ENCODE results near the gene PCYT1B. TPM values are rescaled to one million over a fixed set of nuclear protein-coding genes. Genes with fewer than 3 reads are reported as not detected.
"Not testable (repeated sequence)": the region's sequence is repeated elsewhere in the genome, so short reads cannot be mapped to it uniquely, and the experiment has no call there.

PCYT1B gene
- polyA plus RNA-seq, 3 donors = 0.15 TPM; not detected in 2

- intact Hi-C loops (cut with micrococcal nuclease) = no loop called here
- H3K9me3 ChIP-seq (replicated peaks in 1 of 2; ENCODE audit: control insufficient read depth in 1 of 2, insufficient read depth in 1 of 2, low read length in 2 of 2) = no peaks in the 10 kb centered on the region
- no peaks in the 10 kb centered on the region for H3K79me2 ChIP-seq (ENCODE audit: insufficient read depth, low read length)
- no peak overlapping the region for H2AFZ ChIP-seq (ENCODE audit: insufficient read depth, low read depth, low read length, poor library complexity, severe bottlenecking)
- H3K27me3 ChIP-seq (ENCODE audit: control insufficient read depth in 2 of 2, insufficient read depth in 2 of 2, low read length in 2 of 2) = no peaks in the 10 kb centered on the region
- Mint-ChIP-seq H3K36me3 (no peaks in the 10 kb centered on the region), H3K27ac (no peak overlapping the region), H3K4me1 (no peaks in the 10 kb centered on the region), H3K27me3 (ENCODE audit: low read depth in 3 of 3) (peaks cover 0 to 11% (median 0%) of the 10 kb centered on the region in 3 donors), H3K9me3 (no peaks in the 10 kb centered on the region), H3K4me3 (no peak overlapping the region)
- H3K9ac ChIP-seq (ENCODE audit: insufficient read depth, low read length, poor library complexity, severe bottlenecking) = no peak overlapping the region
- H3K4me1 ChIP-seq (ENCODE audit: control insufficient read depth in 1 of 2, insufficient read depth in 2 of 2, low read length in 2 of 2) = no peaks in the 10 kb centered on the region
- H4K20me1 ChIP-seq (ENCODE audit: insufficient read depth, low read length) = no peaks in the 10 kb centered on the region
- WGBS (ENCODE audit: insufficient coverage) = no CpG with 5 or more reads among the region's 6 CpGs
- TF ChIP-seq, protein P1, sequence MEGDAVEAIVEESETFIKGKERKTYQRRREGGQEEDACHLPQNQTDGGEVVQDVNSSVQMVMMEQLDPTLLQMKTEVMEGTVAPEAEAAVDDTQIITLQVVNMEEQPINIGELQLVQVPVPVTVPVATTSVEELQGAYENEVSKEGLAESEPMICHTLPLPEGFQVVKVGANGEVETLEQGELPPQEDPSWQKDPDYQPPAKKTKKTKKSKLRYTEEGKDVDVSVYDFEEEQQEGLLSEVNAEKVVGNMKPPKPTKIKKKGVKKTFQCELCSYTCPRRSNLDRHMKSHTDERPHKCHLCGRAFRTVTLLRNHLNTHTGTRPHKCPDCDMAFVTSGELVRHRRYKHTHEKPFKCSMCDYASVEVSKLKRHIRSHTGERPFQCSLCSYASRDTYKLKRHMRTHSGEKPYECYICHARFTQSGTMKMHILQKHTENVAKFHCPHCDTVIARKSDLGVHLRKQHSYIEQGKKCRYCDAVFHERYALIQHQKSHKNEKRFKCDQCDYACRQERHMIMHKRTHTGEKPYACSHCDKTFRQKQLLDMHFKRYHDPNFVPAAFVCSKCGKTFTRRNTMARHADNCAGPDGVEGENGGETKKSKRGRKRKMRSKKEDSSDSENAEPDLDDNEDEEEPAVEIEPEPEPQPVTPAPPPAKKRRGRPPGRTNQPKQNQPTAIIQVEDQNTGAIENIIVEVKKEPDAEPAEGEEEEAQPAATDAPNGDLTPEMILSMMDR (IDR thresholded peaks at IDR 0.05) = no peak
- H3K36me3 ChIP-seq (replicated peaks in 1 of 2; ENCODE audit: control insufficient read depth in 1 of 2, insufficient read depth in 2 of 2, low read length in 2 of 2) = no peaks in the 10 kb centered on the region
- no peak overlapping the region for H3K4me3 ChIP-seq (replicated peaks in 1 of 3; ENCODE audit: low read depth in 2 of 3, low read length in 3 of 3)
- H3K4me2 ChIP-seq (replicated peaks; ENCODE audit: extremely low read depth, low read length, poor library complexity, severe bottlenecking) = no peak overlapping the region
- no peak for DNase-seq
- no peak overlapping the region for H3K27ac ChIP-seq (ENCODE audit: low read depth in 1 of 2, low read length in 2 of 2)
These were observed 10.7 kb upstream of the PCYT1B start for GRCh38 chrX:24657671-24658386.

DNA sequence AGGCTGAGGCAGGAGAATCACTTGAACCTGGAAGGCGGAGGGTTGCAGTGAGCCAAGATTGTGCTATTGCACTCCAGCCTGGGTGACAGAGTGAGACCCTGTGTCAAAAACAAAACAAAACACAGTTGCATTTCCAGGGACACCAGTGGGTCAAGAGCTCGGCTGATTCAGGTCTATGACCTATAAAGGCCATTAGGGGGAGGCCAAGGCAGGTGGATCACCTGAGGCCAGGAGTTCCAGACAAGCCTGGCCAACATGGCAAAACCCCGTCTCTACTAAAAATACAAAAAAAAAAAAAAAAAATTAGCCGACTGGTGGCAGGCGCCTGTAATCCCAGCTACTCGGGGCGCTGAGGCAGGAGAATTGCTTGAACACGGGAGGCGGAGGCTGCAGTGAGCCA is 8.5 kb upstream of the PCYT1B start:
- H3K27ac ChIP-seq (ENCODE audit: low read depth in 1 of 2, low read length in 2 of 2); H4K20me1 ChIP-seq (ENCODE audit: insufficient read depth, low read length); H3K79me2 ChIP-seq (ENCODE audit: insufficient read depth, low read length); H3K36me3 Mint-ChIP-seq; H3K4me1 Mint-ChIP-seq; H3K4me3 ChIP-seq (replicated peaks in 1 of 3; ENCODE audit: low read depth in 2 of 3, low read length in 3 of 3); H3K9me3 Mint-ChIP-seq; H3K9me3 ChIP-seq (replicated peaks in 1 of 2; ENCODE audit: control insufficient read depth in 1 of 2, insufficient read depth in 1 of 2, low read length in 2 of 2); DNase-seq; H2AFZ ChIP-seq (ENCODE audit: insufficient read depth, low read depth, low read length, poor library complexity, severe bottlenecking); H3K27me3 ChIP-seq (ENCODE audit: control insufficient read depth in 2 of 2, insufficient read depth in 2 of 2, low read length in 2 of 2); H3K27ac Mint-ChIP-seq; H3K9ac ChIP-seq (ENCODE audit: insufficient read depth, low read length, poor library complexity, severe bottlenecking); H3K4me2 ChIP-seq (replicated peaks; ENCODE audit: extremely low read depth, low read length, poor library complexity, severe bottlenecking); H3K4me1 ChIP-seq (ENCODE audit: control insufficient read depth in 1 of 2, insufficient read depth in 2 of 2, low read length in 2 of 2); H3K36me3 ChIP-seq (replicated peaks in 1 of 2; ENCODE audit: control insufficient read depth in 1 of 2, insufficient read depth in 2 of 2, low read length in 2 of 2); intact Hi-C loops (cut with micrococcal nuclease); H3K4me3 Mint-ChIP-seq: not testable (repeated sequence)
- H3K27me3 Mint-ChIP-seq (ENCODE audit: low read depth in 3 of 3) = peaks cover 0 to 15% (median 0%) of the 10 kb centered on the region in 3 donors
- WGBS (ENCODE audit: insufficient coverage) = no CpG with 5 or more reads among the region's 9 CpGs

All from CD14-positive monocyte (primary cell).